ENCODE results near the gene SPATA33.

Gene SPATA33

DNA sequence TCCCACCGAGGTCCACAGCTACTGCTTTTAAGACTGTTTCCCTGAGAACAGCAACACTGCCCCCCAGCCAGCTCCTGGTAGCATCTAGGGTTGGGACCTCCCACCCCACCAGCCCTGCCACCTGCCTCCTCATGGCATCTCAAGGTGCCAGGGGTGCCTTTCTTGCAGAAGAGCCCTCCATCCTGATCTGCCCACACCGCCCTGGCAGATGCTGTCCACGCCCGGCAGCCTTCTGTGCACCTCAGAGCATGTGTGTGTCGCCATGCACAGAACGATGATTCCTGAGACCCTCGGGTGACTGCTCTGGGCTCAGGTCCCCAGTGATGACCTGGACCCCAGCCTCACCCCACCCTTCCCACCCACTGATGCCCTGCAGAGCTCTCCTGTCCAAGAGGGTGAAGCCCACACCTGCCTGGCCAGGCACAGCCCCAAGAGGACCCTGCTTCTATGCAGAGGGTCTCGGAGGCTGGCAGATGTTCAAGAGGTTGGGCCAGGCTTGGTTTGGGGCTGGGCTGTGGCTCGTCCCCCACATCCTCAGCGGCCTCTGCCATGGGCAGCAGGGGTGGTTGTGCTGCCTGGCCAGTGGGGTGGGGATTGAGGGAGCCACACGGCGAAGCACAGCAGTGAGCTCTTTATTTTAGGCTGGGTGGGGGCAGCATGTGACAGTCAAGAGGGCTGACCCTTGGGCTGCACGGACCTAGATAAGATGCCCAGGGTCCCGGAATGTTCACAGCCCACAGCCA is 49.1 kb downstream of the SPATA33 start:
- Histone ChIP-seq H3K27ac (ENCODE audit: low read depth, low read length) (no peak overlapping the region), H3K4me3 (ENCODE audit: low read length) (no peak overlapping the region), H3K36me3 (ENCODE audit: insufficient read depth, low read length) (no peaks in the 10 kb centered on the region), H3K27me3 (ENCODE audit: insufficient read depth, low read length) (peaks cover 3% of the 10 kb centered on the region; the same call in 1 of the 2 replicates), H3K9me3 (ENCODE audit: insufficient read depth, low read depth, low read length) (no peaks in the 10 kb centered on the region), H3K4me1 (ENCODE audit: insufficient read depth, low read length) (peaks cover 7% of the 10 kb centered on the region; the same call in 1 of the 2 replicates), H3K9ac (ENCODE audit: low read depth, low read length) (no peak overlapping the region; the same call in 1 of the 2 replicates)
- WGBS: 93% methylated on average over 14 of the region's 14 CpGs

- 93% methylated on average over 9 of the region's 9 CpGs for WGBS
- H3K27me3 ChIP-seq (ENCODE audit: insufficient read depth, low read length): peaks cover 3% of the 10 kb centered on the region; the same call in 1 of the 2 replicates
- no peak overlapping the region for H3K27ac ChIP-seq (ENCODE audit: low read depth, low read length)
- H3K36me3 ChIP-seq (ENCODE audit: insufficient read depth, low read length): no peaks in the 10 kb centered on the region
- H3K9me3 ChIP-seq (ENCODE audit: insufficient read depth, low read depth, low read length): no peaks in the 10 kb centered on the region
- peaks cover 7% of the 10 kb centered on the region; the same call in 1 of the 2 replicates for H3K4me1 ChIP-seq (ENCODE audit: insufficient read depth, low read length)
- H3K4me3 ChIP-seq (ENCODE audit: low read length): no peak overlapping the region
- no peak overlapping the region for H3K9ac ChIP-seq (ENCODE audit: low read depth, low read length)
Measured at GRCh38 chr16:89707695-89708094, 50.1 kb downstream of the SPATA33 start.

GRCh38 chr16:89708481-89708931 is 50.9 kb downstream of the SPATA33 start:
- Histone ChIP-seq H3K4me1 (ENCODE audit: insufficient read depth, low read length) (peaks cover 7% of the 10 kb centered on the region; the same call in 1 of the 2 replicates), H3K9me3 (ENCODE audit: insufficient read depth, low read depth, low read length) (no peaks in the 10 kb centered on the region), H3K27me3 (ENCODE audit: insufficient read depth, low read length) (no peaks in the 10 kb centered on the region), H3K4me3 (ENCODE audit: low read length) (no peak overlapping the region), H3K36me3 (ENCODE audit: insufficient read depth, low read length) (no peaks in the 10 kb centered on the region), H3K9ac (ENCODE audit: low read depth, low read length) (no peak overlapping the region), H3K27ac (ENCODE audit: low read depth, low read length) (no peak overlapping the region)
- 96% methylated on average over 19 of the region's 19 CpGs for WGBS

DNA sequence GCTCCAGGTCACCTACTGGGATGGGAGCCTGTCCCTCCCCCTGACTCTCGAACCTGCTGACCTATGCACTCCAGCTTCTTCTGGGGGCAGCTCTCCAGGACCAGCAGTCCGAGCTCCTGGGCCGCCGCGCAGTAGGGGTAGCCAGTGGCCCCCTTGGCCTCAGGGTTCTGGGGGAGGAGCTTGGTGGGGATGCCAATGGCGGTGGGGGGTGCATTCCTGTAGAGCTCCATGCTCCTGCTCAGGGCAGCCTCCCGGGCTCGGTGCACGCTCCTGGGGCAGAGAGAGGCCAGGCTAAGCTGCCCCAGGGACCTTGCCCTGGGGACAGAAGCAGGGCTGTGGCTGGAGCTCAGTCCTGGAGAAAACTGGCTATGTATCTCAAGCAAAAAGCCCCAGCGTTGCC is 51.5 kb downstream of the SPATA33 start:
- Histone ChIP-seq H3K9ac (ENCODE audit: low read depth, low read length) (no peak overlapping the region), H3K4me3 (ENCODE audit: low read length) (no peak overlapping the region), H3K36me3 (ENCODE audit: insufficient read depth, low read length) (peaks cover under 1% of the 10 kb centered on the region; the same call in 1 of the 2 replicates), H3K27me3 (ENCODE audit: insufficient read depth, low read length) (no peaks in the 10 kb centered on the region), H3K4me1 (ENCODE audit: insufficient read depth, low read length) (peaks cover 7% of the 10 kb centered on the region; the same call in 1 of the 2 replicates), H3K27ac (ENCODE audit: low read depth, low read length) (0 out of 2 replicates have a peak overlapping the region, but pooled peaks have one; percentile 68), H3K9me3 (ENCODE audit: insufficient read depth, low read depth, low read length) (no peaks in the 10 kb centered on the region)
- WGBS: 67% methylated on average over 10 of the region's 10 CpGs

DNA sequence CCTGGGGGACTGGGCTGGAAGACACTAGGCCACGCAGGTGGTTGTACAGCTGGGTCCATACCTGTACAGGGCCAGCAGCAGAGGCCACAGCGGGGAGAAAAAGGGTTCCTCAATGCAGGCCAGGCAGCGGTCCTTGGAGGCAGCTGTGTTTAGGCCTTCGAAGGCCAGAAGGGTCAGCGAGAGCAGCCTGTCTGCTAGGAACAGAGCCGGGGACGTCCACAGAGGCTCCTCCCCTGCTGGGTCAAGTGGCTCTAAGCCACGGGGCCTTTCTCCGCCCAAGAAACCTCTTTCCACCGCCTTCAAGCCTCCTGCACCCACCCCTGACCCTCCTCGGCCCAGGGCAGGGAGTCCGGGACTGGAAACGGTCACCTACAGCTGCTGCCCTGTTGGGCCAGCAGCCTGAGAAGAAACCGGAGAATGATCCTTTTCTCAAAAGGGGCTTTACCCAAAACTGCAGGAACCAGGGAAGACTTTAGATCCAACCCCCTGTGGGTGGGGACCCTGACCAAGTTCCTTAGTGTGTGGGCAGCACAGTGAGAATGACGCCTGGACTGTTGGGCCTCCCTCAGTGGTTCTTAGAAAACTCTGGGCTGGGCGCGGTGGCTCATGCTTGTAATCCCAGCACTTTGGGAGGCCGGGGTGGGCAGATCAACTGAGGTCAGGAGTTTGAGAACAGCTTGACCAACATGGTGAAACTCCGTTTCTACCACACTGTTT is 52.2 kb downstream of the SPATA33 start:
- Histone ChIP-seq H3K4me1 (ENCODE audit: insufficient read depth, low read length) (peaks cover 7% of the 10 kb centered on the region; the same call in 1 of the 2 replicates), H3K27me3 (ENCODE audit: insufficient read depth, low read length) (no peaks in the 10 kb centered on the region), H3K4me3 (ENCODE audit: low read length) (no peak overlapping the region), H3K27ac (ENCODE audit: low read depth, low read length) (0 out of 2 replicates have a peak overlapping the region, but pooled peaks have one; percentile 68), H3K9me3 (ENCODE audit: insufficient read depth, low read depth, low read length) (no peaks in the 10 kb centered on the region), H3K9ac (ENCODE audit: low read depth, low read length) (no peak overlapping the region), H3K36me3 (ENCODE audit: insufficient read depth, low read length) (peaks cover 5% of the 10 kb centered on the region)
- WGBS: 88% methylated on average over 19 of the region's 19 CpGs

DNA sequence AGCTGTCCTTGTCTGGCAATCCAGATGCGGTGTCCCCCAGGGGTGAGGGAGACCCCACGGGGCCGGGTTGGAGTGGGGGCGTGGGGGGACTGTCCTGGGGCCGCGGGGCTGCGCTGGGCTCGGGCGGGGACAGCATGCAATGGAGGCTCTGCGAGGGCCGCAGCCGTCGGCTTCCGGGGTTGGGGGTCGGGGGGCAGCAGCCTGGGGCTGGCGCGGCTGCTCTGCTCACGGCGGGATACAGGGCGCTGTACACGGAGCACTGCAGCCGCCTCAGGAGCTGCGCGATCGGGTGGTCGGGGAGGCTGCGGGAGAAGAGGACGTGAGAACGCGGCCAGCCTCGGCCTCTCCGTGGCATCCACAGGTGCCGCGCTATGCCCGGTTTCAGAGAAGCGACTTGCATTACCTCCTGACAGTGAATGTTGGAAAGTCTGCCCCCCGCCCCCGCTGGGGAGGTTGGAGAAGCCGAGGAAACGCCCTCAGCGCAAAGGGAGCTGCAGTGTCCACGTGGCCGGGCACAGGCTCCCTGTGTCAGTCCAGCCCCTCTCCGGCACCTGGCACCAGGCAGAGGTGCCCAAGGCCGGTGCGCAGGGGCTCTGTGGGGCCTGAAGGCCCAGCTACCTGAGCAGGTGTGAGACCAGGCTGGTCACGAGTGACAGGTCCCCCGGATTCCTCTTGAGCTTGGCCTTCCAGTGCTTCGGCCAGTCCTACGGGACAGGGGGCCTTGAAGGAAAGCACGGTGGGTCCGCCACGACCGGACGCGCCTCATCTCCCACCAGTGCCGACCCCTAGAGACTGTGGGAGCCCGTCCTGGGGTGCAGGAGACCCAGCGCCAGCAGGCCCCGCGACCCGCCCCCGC is 53.3 kb downstream of the SPATA33 start:
- Histone ChIP-seq H3K27me3 (ENCODE audit: insufficient read depth, low read length) (no peaks in the 10 kb centered on the region), H3K9ac (ENCODE audit: low read depth, low read length) (no peak overlapping the region), H3K9me3 (ENCODE audit: insufficient read depth, low read depth, low read length) (no peaks in the 10 kb centered on the region), H3K4me3 (ENCODE audit: low read length) (no peak overlapping the region), H3K36me3 (ENCODE audit: insufficient read depth, low read length) (peaks cover 5% of the 10 kb centered on the region), H3K4me1 (ENCODE audit: insufficient read depth, low read length) (peaks cover 7% of the 10 kb centered on the region; the same call in 1 of the 2 replicates), H3K27ac (ENCODE audit: low read depth, low read length) (no peak overlapping the region; the same call in 1 of the 2 replicates)
- WGBS: 93% methylated on average over 61 of the region's 63 CpGs

- H3K27ac ChIP-seq (ENCODE audit: low read depth, low read length): peak overlapping the region; percentile 65; the same call in 1 of the 2 replicates
Measured at GRCh38 chr16:89711601-89712273, 54.1 kb downstream of the SPATA33 start.

DNA sequence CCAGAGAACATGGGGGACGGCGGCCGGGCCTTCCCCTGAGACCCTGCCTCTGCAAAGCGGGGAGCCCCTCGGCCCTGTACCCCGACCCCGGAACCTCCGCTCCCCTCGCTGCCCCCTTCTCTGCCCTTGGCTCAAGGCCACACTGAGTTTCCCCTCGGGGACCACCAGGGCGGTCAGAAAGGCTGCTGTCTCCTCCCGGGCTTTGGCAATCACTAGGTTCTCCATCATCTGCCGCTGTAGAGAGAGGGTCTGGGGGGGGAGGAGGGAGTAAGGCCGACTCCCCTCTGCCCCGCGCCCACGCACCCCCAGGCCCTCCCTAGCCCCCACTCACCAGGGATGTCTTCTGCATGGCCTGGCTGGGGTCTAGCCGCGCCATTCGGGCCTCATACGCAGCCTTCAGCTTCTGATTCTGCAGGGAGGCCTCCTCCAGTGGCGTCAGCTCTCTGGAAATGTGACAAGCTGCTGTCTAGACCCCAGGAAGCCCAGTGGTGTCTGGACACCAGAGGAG is 54.7 kb downstream of the SPATA33 start:
- no peaks in the 10 kb centered on the region for H3K9me3 ChIP-seq (ENCODE audit: insufficient read depth, low read depth, low read length)
- peak overlapping the region; percentile 90 for H3K9ac ChIP-seq (ENCODE audit: low read depth, low read length)
- H3K4me1 ChIP-seq (ENCODE audit: insufficient read depth, low read length): peaks cover 7% of the 10 kb centered on the region; the same call in 1 of the 2 replicates
- H3K27ac ChIP-seq (ENCODE audit: low read depth, low read length): peak overlapping the region; percentile 65; the same call in 1 of the 2 replicates
- WGBS: 14% methylated on average over 22 of the region's 22 CpGs
- no peaks in the 10 kb centered on the region for H3K27me3 ChIP-seq (ENCODE audit: insufficient read depth, low read length)
- peak overlapping the region; percentile 92 for H3K4me3 ChIP-seq (ENCODE audit: low read length)
- H3K36me3 ChIP-seq (ENCODE audit: insufficient read depth, low read length): peaks cover 5% of the 10 kb centered on the region

More at GRCh38 chr16:89711601-89712273, 54.1 kb downstream of the SPATA33 start:
- H3K4me3 ChIP-seq (ENCODE audit: low read length): peak overlapping the region; percentile 92
- no peaks in the 10 kb centered on the region for H3K27me3 ChIP-seq (ENCODE audit: insufficient read depth, low read length)
- H3K9ac ChIP-seq (ENCODE audit: low read depth, low read length): peak overlapping the region; percentile 90
- 10% methylated on average over 42 of the region's 48 CpGs for WGBS
- H3K9me3 ChIP-seq (ENCODE audit: insufficient read depth, low read depth, low read length): no peaks in the 10 kb centered on the region
- peaks cover 7% of the 10 kb centered on the region; the same call in 1 of the 2 replicates for H3K4me1 ChIP-seq (ENCODE audit: insufficient read depth, low read length)
- H3K36me3 ChIP-seq (ENCODE audit: insufficient read depth, low read length): peaks cover 5% of the 10 kb centered on the region

DNA sequence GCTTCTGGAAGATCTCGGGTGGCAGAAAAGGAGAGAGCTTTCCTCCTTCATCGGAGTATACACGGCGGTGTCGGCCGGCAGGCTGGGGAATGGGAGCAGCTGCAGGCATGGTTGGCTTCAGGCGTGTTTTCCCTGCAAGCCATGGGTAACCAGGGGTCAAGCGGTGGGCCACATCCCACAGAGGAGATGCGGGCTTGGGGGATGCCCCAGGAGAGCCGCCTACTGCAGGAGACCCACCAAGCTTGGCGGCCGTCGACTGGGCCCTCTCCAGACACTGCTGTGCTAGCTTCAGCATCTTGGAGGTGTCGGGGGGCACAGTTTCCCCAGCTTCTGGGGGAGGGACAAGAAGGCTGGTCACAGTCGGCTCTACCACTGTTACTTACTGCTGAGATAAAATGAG is 58.9 kb downstream of the SPATA33 start:
- Histone ChIP-seq H3K27ac (ENCODE audit: low read depth, low read length) (no peak overlapping the region), H3K9ac (ENCODE audit: low read depth, low read length) (no peak overlapping the region), H3K4me3 (ENCODE audit: low read length) (no peak overlapping the region), H3K9me3 (ENCODE audit: insufficient read depth, low read depth, low read length) (no peaks in the 10 kb centered on the region), H3K27me3 (ENCODE audit: insufficient read depth, low read length) (peaks cover 18% of the 10 kb centered on the region), H3K36me3 (ENCODE audit: insufficient read depth, low read length) (peaks cover 5% of the 10 kb centered on the region), H3K4me1 (ENCODE audit: insufficient read depth, low read length) (no peaks in the 10 kb centered on the region)
- WGBS: 94% methylated on average over 15 of the region's 15 CpGs

All from HUES64 (cell line).